Fibroblast of lung (primary cell): Measurements from ENCODE around the gene SYS1. TPM values are rescaled to one million over a fixed set of nuclear protein-coding genes. Genes with fewer than 3 reads are reported as not detected.

Experiments used
- DNase-seq, 2 donors: peaks; one replicate each; pipeline versions ENCODE4 v3.0.0 to v3.0.0-alpha.2; 2010; ENCODE audit warnings: low read depth in 2 of 2
- H2AFZ ChIP-seq: 2 replicates; pipeline ENCODE4 v1.5.1; 2012; ENCODE audit warnings: low read length, control low read depth, inconsistent platforms
- H3K27ac ChIP-seq: 2 replicates; pipeline ENCODE4 v1.5.1; 2011; ENCODE audit warnings: low read length, control low read depth; ENCODE audit not compliant: insufficient read depth
- H3K27me3 ChIP-seq: 2 replicates; pipeline ENCODE4 v1.5.1; 2011; ENCODE audit warnings: mild to moderate bottlenecking, low read length; ENCODE audit not compliant: control insufficient read depth, insufficient read depth
- H3K36me3 ChIP-seq: 2 replicates; pipeline ENCODE4 v1.5.1; 2011; ENCODE audit warnings: low read length; ENCODE audit not compliant: control insufficient read depth, insufficient read depth
- H3K4me1 ChIP-seq: 2 replicates; pipeline ENCODE4 v1.5.1; 2011; ENCODE audit warnings: low read length; ENCODE audit not compliant: control insufficient read depth, insufficient read depth; ENCODE audit errors: extremely low read depth
- H3K4me2 ChIP-seq: 2 replicates; pipeline ENCODE4 v1.5.1; 2011; ENCODE audit warnings: low read length, control low read depth; ENCODE audit not compliant: insufficient read depth; ENCODE audit errors: extremely low read depth
- H3K4me3 ChIP-seq, 4 experiments: fragments of 200-600 bp in 1 of 4; sonication (generic) in 1 of 4; replicated peaks in 1 of 4; 2 replicates each; pipeline ENCODE4 v1.5.1; 2011 to 2016; ENCODE audit warnings: low read length in 4 of 4, low read depth in 3 of 4, mild to moderate bottlenecking in 3 of 4, control low read depth in 2 of 4, inconsistent platforms in 1 of 4, mixed read lengths in 1 of 4; ENCODE audit not compliant: insufficient read depth in 1 of 4; ENCODE audit errors: control extremely low read depth in 1 of 4
- H3K79me2 ChIP-seq: 2 replicates; pipeline ENCODE4 v1.5.1; 2012; ENCODE audit warnings: mild to moderate bottlenecking, low read length, inconsistent platforms; ENCODE audit not compliant: control insufficient read depth, insufficient read depth
- H3K9ac ChIP-seq: 2 replicates; pipeline ENCODE4 v1.5.1; 2011; ENCODE audit warnings: mild to moderate bottlenecking, low read length, control low read depth; ENCODE audit not compliant: insufficient read depth
- H3K9me3 ChIP-seq: 2 replicates; pipeline ENCODE4 v1.5.1; 2012; ENCODE audit warnings: low read depth, low read length; ENCODE audit not compliant: control insufficient read depth, insufficient read depth
- H4K20me1 ChIP-seq: 2 replicates; pipeline ENCODE4 v1.5.1; 2011; ENCODE audit warnings: low read length; ENCODE audit not compliant: control insufficient read depth, insufficient read depth; ENCODE audit errors: extremely low read depth
- EZH2 ChIP-seq: IDR thresholded peaks from 2 replicates; pipeline ENCODE4 v1.5.1; 2012; ENCODE audit warnings: low read length, control low read depth, mild to moderate bottlenecking; ENCODE audit errors: missing control alignments
- polyA plus RNA-seq, 2 donors: library from polyadenylated mRNA; depleted of rRNA in 1 of 2; stranded (reverse) in 1 of 2; unstranded in 1 of 2; fragments of >200 nt; gene quantifications; 2 replicates each; pipeline ENCODE4 v1.2.1, GENCODE V29; 2011 to 2012; ENCODE audit warnings: missing spikeins in 1 of 2
- total RNA-seq: library from RNA; depleted of rRNA; stranded (reverse); fragments of >200 nt; gene quantifications from 2 replicates; pipeline ENCODE4 v1.2.1, GENCODE V29; 2014
- TF ChIP-seq, protein P1 (sequence below), 2 donors: IDR thresholded peaks in 1 of 2; conservative IDR thresholded peaks in 1 of 2; 1 replicate in 1 of 2; 2 replicates in 1 of 2; pipeline ENCODE4 v1.5.1; 2011 to 2012; ENCODE audit warnings: low read length in 2 of 2, control low read depth in 1 of 2, inconsistent platforms in 1 of 2, low read depth in 1 of 2, mild to moderate bottlenecking in 1 of 2

SYS1 gene
- total and polyA plus RNA-seq, 2 donors (not counting 1 experiment from before 2014, with no cell fraction given): 20.5 to 23.4 TPM

GRCh38 chr20:45406260-45407066 lies 43.5 kb downstream of the SYS1 start:
- Histone ChIP-seq H3K4me3 (peak overlapping the region; percentile 58 to 73 (median 67)), H3K9ac (peak overlapping the region; percentile 80), H4K20me1 (no peaks in the 10 kb centered on the region), H3K27me3 (no peaks in the 10 kb centered on the region), H3K4me2 (peak overlapping the region; percentile 83), H3K27ac (peak overlapping the region; percentile 73), H3K79me2 (no peaks in the 10 kb centered on the region), H3K9me3 (no peaks in the 10 kb centered on the region), H2AFZ (peak overlapping the region; percentile 67), H3K36me3 (no peaks in the 10 kb centered on the region), H3K4me1 (peaks cover 3% of the 10 kb centered on the region)
- peak in 1 of 2 donors; percentile 15 for DNase-seq
- TF ChIP-seq, protein P1, sequence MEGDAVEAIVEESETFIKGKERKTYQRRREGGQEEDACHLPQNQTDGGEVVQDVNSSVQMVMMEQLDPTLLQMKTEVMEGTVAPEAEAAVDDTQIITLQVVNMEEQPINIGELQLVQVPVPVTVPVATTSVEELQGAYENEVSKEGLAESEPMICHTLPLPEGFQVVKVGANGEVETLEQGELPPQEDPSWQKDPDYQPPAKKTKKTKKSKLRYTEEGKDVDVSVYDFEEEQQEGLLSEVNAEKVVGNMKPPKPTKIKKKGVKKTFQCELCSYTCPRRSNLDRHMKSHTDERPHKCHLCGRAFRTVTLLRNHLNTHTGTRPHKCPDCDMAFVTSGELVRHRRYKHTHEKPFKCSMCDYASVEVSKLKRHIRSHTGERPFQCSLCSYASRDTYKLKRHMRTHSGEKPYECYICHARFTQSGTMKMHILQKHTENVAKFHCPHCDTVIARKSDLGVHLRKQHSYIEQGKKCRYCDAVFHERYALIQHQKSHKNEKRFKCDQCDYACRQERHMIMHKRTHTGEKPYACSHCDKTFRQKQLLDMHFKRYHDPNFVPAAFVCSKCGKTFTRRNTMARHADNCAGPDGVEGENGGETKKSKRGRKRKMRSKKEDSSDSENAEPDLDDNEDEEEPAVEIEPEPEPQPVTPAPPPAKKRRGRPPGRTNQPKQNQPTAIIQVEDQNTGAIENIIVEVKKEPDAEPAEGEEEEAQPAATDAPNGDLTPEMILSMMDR (conservative IDR thresholded peaks at IDR 0.05 in 1 of 2, IDR thresholded peaks at IDR 0.05 in 1 of 2; ENCODE audit: low read depth in 1 of 2, low read length in 2 of 2): no peak

GRCh38 chr20:45407067-45407745 lies 44.2 kb downstream of the SYS1 start:
- Histone ChIP-seq H3K9ac (peak overlapping the region; percentile 80), H3K4me3 (peak overlapping the region; percentile 58 to 73 (median 67)), H3K27me3 (no peaks in the 10 kb centered on the region), H3K36me3 (no peaks in the 10 kb centered on the region), H3K27ac (peak overlapping the region; percentile 73), H4K20me1 (no peaks in the 10 kb centered on the region), H3K9me3 (no peaks in the 10 kb centered on the region), H2AFZ (peak overlapping the region; percentile 45), H3K4me1 (peaks cover 3% of the 10 kb centered on the region), H3K79me2 (no peaks in the 10 kb centered on the region), H3K4me2 (peak overlapping the region; percentile 83)
- DNase-seq: peak; percentile 14 to 28
- TF ChIP-seq EZH2: no peak

- H3K4me2 ChIP-seq: peak within 1 kb of the TSS; percentile 83
- peak within 1 kb of the TSS; percentile 56 for H3K27ac ChIP-seq
- peaks cover 3% of the 10 kb centered on the region for H3K4me1 ChIP-seq
- DNase-seq: no peak
- peak within 1 kb of the TSS; percentile 80 for H3K9ac ChIP-seq
- H3K36me3 ChIP-seq: no peaks in the 10 kb centered on the region
- no peaks in the 10 kb centered on the region for H3K9me3 ChIP-seq
- no peaks in the 10 kb centered on the region for H3K79me2 ChIP-seq
- peak within 1 kb of the TSS; percentile 45 for H2AFZ ChIP-seq
- H3K4me3 ChIP-seq: peak within 1 kb of the TSS; percentile 58 to 73 (median 67)
- no peak for TF ChIP-seq EZH2
- TF ChIP-seq, protein P1 (conservative IDR thresholded peaks at IDR 0.05 in 1 of 2, IDR thresholded peaks at IDR 0.05 in 1 of 2; ENCODE audit: low read depth in 1 of 2, low read length in 2 of 2): no peak
- no peaks in the 10 kb centered on the region for H3K27me3 ChIP-seq
- H4K20me1 ChIP-seq: no peaks in the 10 kb centered on the region
Measured at GRCh38 chr20:45407783-45408645, 45.1 kb downstream of the SYS1 start, which contains the start of gene DBNDD2. TSS of gene DBNDD2 (plus strand) at chr20:45408289. CDS start at chr20:45408468, 179 bp downstream.
